Calu3 (cell line): Measurements from ENCODE around the gene CIROP. TPM values are rescaled to one million over a fixed set of nuclear protein-coding genes. Genes with fewer than 3 reads are reported as not detected.

Experiments
- BruUV-seq: library from RNA; stranded (reverse); fragments of 400-500 nt; replicated peaks from 2 replicates; lab custom pipeline; 2021; lab: Mats Ljungman, UMichigan
- CTCF ChIA-PET: fragments of 300-600 bp; sonication (Branson Sonifier 250); formaldehyde crosslinking; loops from one replicate; lab custom pipeline; 2022; ENCODE audit warnings: antibody characterized with exemption; lab: Charles Lee
- DNase-seq: peaks from one replicate; pipeline ENCODE4 v3.0.0; 2022
- H3K27ac Mint-ChIP-seq: one replicate; pipeline ENCODE4 v1.8.0; 2022; ENCODE audit warnings: mixed read lengths; ENCODE audit not compliant: unreplicated experiment
- H3K27me3 Mint-ChIP-seq: one replicate; pipeline ENCODE4 v1.8.0; 2022; ENCODE audit warnings: mixed read lengths; ENCODE audit not compliant: unreplicated experiment
- H3K36me3 Mint-ChIP-seq: one replicate; pipeline ENCODE4 v1.8.0; 2022; ENCODE audit warnings: mild to moderate bottlenecking, moderate library complexity, mixed read lengths; ENCODE audit not compliant: insufficient read depth, unreplicated experiment
- H3K4me1 Mint-ChIP-seq: one replicate; pipeline ENCODE4 v1.8.0; 2022; ENCODE audit warnings: mild to moderate bottlenecking, low read depth, mixed read lengths; ENCODE audit not compliant: unreplicated experiment
- H3K4me3 Mint-ChIP-seq: one replicate; pipeline ENCODE4 v1.8.0; 2022; ENCODE audit warnings: mild to moderate bottlenecking, low read depth, moderate library complexity, mixed read lengths; ENCODE audit not compliant: unreplicated experiment
- H3K9me3 Mint-ChIP-seq: one replicate; pipeline ENCODE4 v1.8.0; 2022; ENCODE audit warnings: low read depth, mixed read lengths; ENCODE audit not compliant: unreplicated experiment
- CTCF ChIP-seq: fragments of 200-600 bp; IDR thresholded peaks from one replicate; pipeline ENCODE4 v1.8.0; 2022; ENCODE audit warnings: antibody characterized with exemption; ENCODE audit not compliant: unreplicated experiment
- intact Hi-C: fragments of 100-400 bp; cut with micrococcal nuclease; formaldehyde crosslinking; loops from one replicate; pipeline ENCODE4 v1.10.0; 2022; ENCODE audit not compliant: unreplicated experiment
- total RNA-seq: library from RNA; stranded (reverse); gene quantifications from 2 replicates; pipeline ENCODE4 v1.2.3, GENCODE V29; 2022

The CIROP gene
- total RNA-seq, 1 experiment from 2014 or later: not detected

GRCh38 chr14:23149745-23150144 is 45.0 kb upstream of the CIROP start:
- intact Hi-C loops: no loop called here
- BruUV-seq: no TSS peak

GRCh38 chr14:23148591-23149249 is 43.9 kb upstream of the CIROP start:
- Mint-ChIP-seq H3K36me3 (no peaks in the 10 kb centered on the region), H3K27me3 (peaks cover 67% of the 10 kb centered on the region), H3K9me3 (no peaks in the 10 kb centered on the region), H3K27ac (no peak overlapping the region), H3K4me1 (no peaks in the 10 kb centered on the region), H3K4me3 (no peak overlapping the region)
- DNase-seq: no peak
- no TSS peak for BruUV-seq
- intact Hi-C loops: no loop called here
- no peak for TF ChIP-seq CTCF
- CTCF ChIA-PET: interaction anchor here (1.1 kb wide), 1 partner anchor 7 kb away, joined by 4 read pairs; no protein-coding TSS in a partner anchor

More at GRCh38 chr14:23149745-23150144, 45.0 kb upstream of the CIROP start:
- Mint-ChIP-seq H3K36me3 (no peaks in the 10 kb centered on the region), H3K9me3 (no peaks in the 10 kb centered on the region), H3K27me3 (peaks cover 58% of the 10 kb centered on the region), H3K4me1 (no peaks in the 10 kb centered on the region), H3K4me3 (no peak overlapping the region), H3K27ac (no peak overlapping the region)
- TF ChIP-seq CTCF: no peak
- DNase-seq: no peak
- CTCF ChIA-PET: interaction anchor here (1.1 kb wide), 1 partner anchor 8 kb away, joined by 4 read pairs; no protein-coding TSS in a partner anchor

- BruUV-seq: no TSS peak
- Mint-ChIP-seq H3K36me3 (no peaks in the 10 kb centered on the region), H3K4me1 (no peaks in the 10 kb centered on the region), H3K27ac (no peak overlapping the region), H3K4me3 (no peak overlapping the region), H3K27me3 (peaks cover 78% of the 10 kb centered on the region), H3K9me3 (no peaks in the 10 kb centered on the region)
- intact Hi-C loops: no loop called here
- CTCF ChIA-PET: no interaction called here
- TF ChIP-seq CTCF: no peak
- DNase-seq: no peak
Measured at GRCh38 chr14:23147676-23148075, 42.9 kb upstream of the CIROP start.

- H3K9me3 Mint-ChIP-seq: no peaks in the 10 kb centered on the region
- H3K27ac Mint-ChIP-seq: no peak overlapping the region
- CTCF ChIA-PET: no interaction called here
- BruUV-seq: no TSS peak
- no peak for DNase-seq
- intact Hi-C loops: no loop called here
- TF ChIP-seq CTCF: no peak
- H3K27me3 Mint-ChIP-seq: peaks cover 85% of the 10 kb centered on the region
- H3K4me1 Mint-ChIP-seq: no peaks in the 10 kb centered on the region
- no peaks in the 10 kb centered on the region for H3K36me3 Mint-ChIP-seq
- no peak overlapping the region for H3K4me3 Mint-ChIP-seq
Measured at GRCh38 chr14:23146980-23147379, 42.2 kb upstream of the CIROP start.
